HCT116 (cell line): Measurements from ENCODE around the gene KRTAP5-3. TPM values are rescaled to one million over a fixed set of nuclear protein-coding genes. Genes with fewer than 3 reads are reported as not detected.

Experiments used
- ATAC-seq: fragments of 200-7000 bp; cut with Tn5 transposase; 2 replicates; pipeline ENCODE4 v1.9.1; 2020; ENCODE audit warnings: mild to moderate bottlenecking, moderate library complexity
- BruUV-seq: library from RNA; stranded (reverse); fragments of 400-500 nt; replicated peaks from 2 replicates; lab custom pipeline; 2021; lab: Mats Ljungman, UMichigan
- CTCF ChIA-PET: fragments of 300-600 bp; sonication (Branson Sonifier 250); formaldehyde crosslinking; loops from one replicate; lab custom pipeline; 2021; ENCODE audit warnings: antibody characterized with exemption; lab: Charles Lee
- POLR2A ChIA-PET: fragments of 300-600, 350-600 bp; sonication (Branson Sonifier 250); formaldehyde crosslinking; loops from one replicate; lab custom pipeline; 2021; ENCODE audit warnings: antibody characterized with exemption; lab: Charles Lee
- RAD21 ChIA-PET, 2 experiments: fragments of 300-600 bp; sonication (Branson Sonifier 250); formaldehyde crosslinking; loops; one replicate each; lab custom pipeline; 2023; ENCODE audit warnings: low total read pairs in 2 of 2; ENCODE audit not compliant: uncharacterized antibody in 2 of 2, unreplicated experiment in 2 of 2, low non-redundant PET in 1 of 2; lab: Charles Lee
- DNase-seq: peaks from one replicate; pipeline ENCODE4 v3.0.0-alpha.2; 2010; ENCODE audit warnings: low read depth, low spot score
- H2AFZ ChIP-seq: fragments of 200-600 bp; shearing (Covaris generic), sonication (generic); 2 replicates; pipeline ENCODE4 v1.6.1; 2017; ENCODE audit warnings: low read depth, mixed run types, mixed read lengths, antibody characterized with exemption, low read length; ENCODE audit not compliant: poor library complexity, severe bottlenecking
- H3K27ac ChIP-seq: 2 replicates; pipeline ENCODE4 v1.5.1; 2012; ENCODE audit warnings: low read depth, low read length
- H3K27me3 ChIP-seq: fragments of 200-600 bp; sonication (generic); 2 replicates; pipeline ENCODE4 v1.6.1; 2016; ENCODE audit warnings: mixed run types, low read length, mixed read lengths; ENCODE audit not compliant: insufficient read depth
- H3K36me3 ChIP-seq, 2 experiments: fragments of 200-500 bp in 1 of 2; fragments of 200-600 bp in 1 of 2; sonication (Bioruptor generic) in 1 of 2; sonication (generic) in 1 of 2; 2 replicates each; pipeline versions ENCODE4 v1.5.1 to v1.6.1; 2014 to 2016; ENCODE audit warnings: low read length in 2 of 2, inconsistent platforms in 1 of 2, mixed read lengths in 1 of 2, mixed run types in 1 of 2; ENCODE audit not compliant: insufficient read depth in 2 of 2, control insufficient read depth in 1 of 2
- H3K4me1 ChIP-seq, 2 experiments: fragments of 200-600 bp in 1 of 2; sonication (generic) in 1 of 2; 2 replicates each; pipeline versions ENCODE4 v1.5.1 to v1.6.1; 2012 to 2017; ENCODE audit warnings: low read length in 2 of 2, inconsistent platforms in 1 of 2, mild to moderate bottlenecking in 1 of 2, mixed read lengths in 1 of 2, mixed run types in 1 of 2, moderate library complexity in 1 of 2; ENCODE audit not compliant: insufficient read depth in 2 of 2, control insufficient read depth in 1 of 2
- H3K4me2 ChIP-seq: fragments of 200-600 bp; sonication (generic); 2 replicates; pipeline ENCODE4 v1.6.1; 2017; ENCODE audit warnings: mixed run types, low read length, mixed read lengths
- H3K4me3 ChIP-seq, 2 experiments: fragments of 200-600 bp in 1 of 2; sonication (generic) in 1 of 2; replicated peaks in 1 of 2; 2 replicates each; pipeline ENCODE4 v1.5.1; 2011 to 2016; ENCODE audit warnings: low read length in 2 of 2, control low read depth in 1 of 2, low read depth in 1 of 2, mild to moderate bottlenecking in 1 of 2, mixed read lengths in 1 of 2, mixed run types in 1 of 2
- H3K79me2 ChIP-seq: fragments of 200-600 bp; sonication (generic); 2 replicates; pipeline ENCODE4 v1.6.1; 2017; ENCODE audit warnings: mild to moderate bottlenecking, mixed run types, low read length, moderate library complexity, mixed read lengths; ENCODE audit not compliant: insufficient read depth
- H3K9ac ChIP-seq: fragments of 200-600 bp; sonication (generic); 2 replicates; pipeline ENCODE4 v1.6.1; 2016; ENCODE audit warnings: low read length, mixed read lengths
- H3K9me2 ChIP-seq: fragments of 200-600 bp; sonication (generic), shearing (Covaris generic); 2 replicates; pipeline ENCODE4 v1.6.1; 2017; ENCODE audit warnings: mixed run types, mild to moderate bottlenecking, moderate library complexity; ENCODE audit not compliant: insufficient read depth
- H3K9me3 ChIP-seq, 2 experiments: fragments of 200-500 bp in 1 of 2; fragments of 200-600 bp in 1 of 2; sonication (Bioruptor generic) in 1 of 2; sonication (generic) in 1 of 2; 2 replicates each; pipeline ENCODE4 v1.6.1; 2014 to 2017; ENCODE audit warnings: low read length in 2 of 2, mixed read lengths in 2 of 2, inconsistent platforms in 1 of 2, low read depth in 1 of 2, mild to moderate bottlenecking in 1 of 2, mixed run types in 1 of 2, moderate library complexity in 1 of 2; ENCODE audit not compliant: control insufficient read depth in 1 of 2, insufficient read depth in 1 of 2
- H4K20me1 ChIP-seq: fragments of 200-600 bp; sonication (generic), shearing (Covaris generic); 2 replicates; pipeline ENCODE4 v1.6.1; 2017; ENCODE audit warnings: mixed run types, mild to moderate bottlenecking, moderate library complexity; ENCODE audit not compliant: insufficient read depth
- ATF3 ChIP-seq: IDR thresholded peaks from 2 replicates; pipeline ENCODE4 v1.6.1; 2012
- CBX3 ChIP-seq: IDR thresholded peaks from 2 replicates; pipeline ENCODE4 v1.6.1; 2012; ENCODE audit warnings: low read depth
- CEBPB ChIP-seq: IDR thresholded peaks from 2 replicates; pipeline ENCODE4 v1.6.1; 2012; ENCODE audit warnings: low read depth
- ELF1 ChIP-seq: IDR thresholded peaks from 2 replicates; pipeline ENCODE4 v1.6.1; 2012; ENCODE audit warnings: low read depth, borderline replicate concordance
- POLR2A ChIP-seq: IDR thresholded peaks from 2 replicates; pipeline ENCODE4 v1.7.0; 2011; ENCODE audit warnings: borderline replicate concordance; ENCODE audit not compliant: insufficient read depth, insufficient read length; ENCODE audit errors: extremely low read depth
- POLR2AphosphoS5 ChIP-seq: IDR thresholded peaks from 2 replicates; pipeline ENCODE4 v1.6.1; 2011; ENCODE audit warnings: mild to moderate bottlenecking, low read depth, low read length, moderate library complexity
- RAD21 ChIP-seq: IDR thresholded peaks from 2 replicates; pipeline ENCODE4 v1.6.1; 2012; ENCODE audit warnings: low read depth, mild to moderate bottlenecking
- SIN3A ChIP-seq: IDR thresholded peaks from 2 replicates; pipeline ENCODE4 v1.6.1; 2012; ENCODE audit warnings: low read depth
- SP1 ChIP-seq: IDR thresholded peaks from 2 replicates; pipeline ENCODE4 v1.6.1; 2012; ENCODE audit warnings: low read depth
- SRF ChIP-seq: IDR thresholded peaks from 2 replicates; pipeline ENCODE4 v1.6.1; 2012; ENCODE audit warnings: low read depth
- YY1 ChIP-seq: IDR thresholded peaks from 2 replicates; pipeline ENCODE4 v1.6.1; 2011; ENCODE audit warnings: low read length, low read depth, moderate library complexity, mild to moderate bottlenecking; ENCODE audit not compliant: insufficient replicate concordance; ENCODE audit errors: extremely low read depth
- ZFX ChIP-seq: fragments of 450-650 bp; IDR thresholded peaks from 2 replicates; pipeline ENCODE4 v1.6.1; 2017
- ZNF274 ChIP-seq: fragments of 200-500 bp; sonication (Bioruptor generic); IDR thresholded peaks from 2 replicates; pipeline ENCODE4 v1.6.1; 2014; ENCODE audit warnings: mild to moderate bottlenecking, low read depth, low read length, inconsistent platforms
- intact Hi-C: fragments of 100-400 bp; cut with micrococcal nuclease; formaldehyde crosslinking; loops from 2 replicates; pipeline ENCODE4 v1.10.0; 2022
- total RNA-seq: library from RNA; stranded (reverse); gene quantifications from one replicate; pipeline ENCODE4 v1.2.1, GENCODE V29; 2021; ENCODE audit not compliant: unreplicated experiment
- TF ChIP-seq, protein P1 (sequence below): IDR thresholded peaks from 2 replicates; pipeline ENCODE4 v1.6.1; 2011; ENCODE audit warnings: mild to moderate bottlenecking, low read length, moderate library complexity; ENCODE audit not compliant: insufficient replicate concordance; ENCODE audit errors: extremely low read depth
- TF ChIP-seq, protein P2 (sequence below): IDR thresholded peaks from 2 replicates; pipeline ENCODE4 v1.6.1; 2012

The KRTAP5-3 gene
- total RNA-seq, 1 experiment from 2014 or later, result not detected

- Histone ChIP-seq H3K4me3 (no peak overlapping the region), H3K9me2 (no peaks in the 10 kb centered on the region), H3K9ac (no peak overlapping the region), H3K9me3 (no peaks in the 10 kb centered on the region), H3K4me2 (no peak overlapping the region), H3K79me2 (no peaks in the 10 kb centered on the region), H2AFZ (no peak overlapping the region), H3K4me1 (peaks cover 0 to 6% of the 10 kb centered on the region in 2 experiments; a peak in 1 of 4 replicates), H3K27ac (no peak overlapping the region), H3K36me3 (no peaks in the 10 kb centered on the region), H3K27me3 (peaks cover 3% of the 10 kb centered on the region; the same call in 1 of the 2 replicates), H4K20me1 (no peaks in the 10 kb centered on the region)
- BruUV-seq, result no TSS peak
- CTCF ChIA-PET, result interaction anchor here (1.2 to 2.1 kb wide), 6 partner anchors 8 to 202 kb away, joined by 3 to 5 read pairs (median 4); no protein-coding TSS in a partner anchor
- POLR2A ChIA-PET, result no interaction called here
- intact Hi-C loops, result no loop called here
- RAD21 ChIA-PET, result interaction anchor here in 1 of 2 experiments (0.6 kb wide), 1 partner anchor 59 kb away, joined by 3 read pairs; the partner anchor contains the start of gene DUSP8
- TF ChIP-seq ATF3 (no peak), ELF1 (no peak), YY1 (no peak), SP1 (no peak), CEBPB (no peak), POLR2A (no peak), ZFX (no peak), RAD21 (no peak), POLR2AphosphoS5 (no peak), ZNF274 (no peak), CBX3 (no peak), SIN3A (no peak), SRF (no peak)
- TF ChIP-seq, protein P1, sequence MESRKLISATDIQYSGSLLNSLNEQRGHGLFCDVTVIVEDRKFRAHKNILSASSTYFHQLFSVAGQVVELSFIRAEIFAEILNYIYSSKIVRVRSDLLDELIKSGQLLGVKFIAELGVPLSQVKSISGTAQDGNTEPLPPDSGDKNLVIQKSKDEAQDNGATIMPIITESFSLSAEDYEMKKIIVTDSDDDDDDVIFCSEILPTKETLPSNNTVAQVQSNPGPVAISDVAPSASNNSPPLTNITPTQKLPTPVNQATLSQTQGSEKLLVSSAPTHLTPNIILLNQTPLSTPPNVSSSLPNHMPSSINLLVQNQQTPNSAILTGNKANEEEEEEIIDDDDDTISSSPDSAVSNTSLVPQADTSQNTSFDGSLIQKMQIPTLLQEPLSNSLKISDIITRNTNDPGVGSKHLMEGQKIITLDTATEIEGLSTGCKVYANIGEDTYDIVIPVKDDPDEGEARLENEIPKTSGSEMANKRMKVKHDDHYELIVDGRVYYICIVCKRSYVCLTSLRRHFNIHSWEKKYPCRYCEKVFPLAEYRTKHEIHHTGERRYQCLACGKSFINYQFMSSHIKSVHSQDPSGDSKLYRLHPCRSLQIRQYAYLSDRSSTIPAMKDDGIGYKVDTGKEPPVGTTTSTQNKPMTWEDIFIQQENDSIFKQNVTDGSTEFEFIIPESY, result no peak
- TF ChIP-seq, protein P2, sequence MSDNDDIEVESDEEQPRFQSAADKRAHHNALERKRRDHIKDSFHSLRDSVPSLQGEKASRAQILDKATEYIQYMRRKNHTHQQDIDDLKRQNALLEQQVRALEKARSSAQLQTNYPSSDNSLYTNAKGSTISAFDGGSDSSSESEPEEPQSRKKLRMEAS, result no peak
- DNase-seq, result no peak
- ATAC-seq, result no peak
Measured at GRCh38 chr11:1631066-1631568, 22.9 kb upstream of the KRTAP5-3 start.
